GM23338 (cell line): ENCODE measurements around the gene SCGB1D4.

Experiments
- CREB1 ChIP-seq: fragments of 250-450 bp; sonication (Bioruptor Pico); IDR thresholded peaks from 2 replicates; pipeline ENCODE4 v1.5.0; 2020; ENCODE audit warnings: low read depth, mild to moderate bottlenecking, moderate library complexity
- EZH2 ChIP-seq: fragments of 200-600 bp; sonication (generic); IDR thresholded peaks from one replicate; pipeline ENCODE4 v1.8.0; 2017; ENCODE audit warnings: antibody characterized with exemption, mild to moderate bottlenecking, low read depth; ENCODE audit not compliant: unreplicated experiment
- EZH2phosphoT487 ChIP-seq: fragments of 200-600 bp; sonication (generic); IDR thresholded peaks from one replicate; pipeline ENCODE4 v1.8.1; 2018; ENCODE audit warnings: antibody characterized with exemption; ENCODE audit not compliant: unreplicated experiment
- JUNB ChIP-seq: IDR thresholded peaks from one replicate; pipeline ENCODE4 v1.6.1; 2016; ENCODE audit warnings: antibody characterized with exemption; ENCODE audit not compliant: unreplicated experiment
- NANOG ChIP-seq: IDR thresholded peaks from 2 replicates; pipeline ENCODE4 v1.6.1; 2016; ENCODE audit warnings: antibody characterized with exemption, borderline replicate concordance
- POLR2AphosphoS5 ChIP-seq: IDR thresholded peaks from 2 replicates; pipeline ENCODE4 v1.6.1; 2016; ENCODE audit warnings: antibody characterized with exemption, low read depth
- TF ChIP-seq, protein P1 (sequence below), 2 experiments: fragments of 200-600 bp in 1 of 2; sonication (generic) in 1 of 2; conservative IDR thresholded peaks; 2 replicates each; pipeline versions ENCODE4 v1.5.1 to v1.6.1; 2016 to 2017; ENCODE audit warnings: antibody characterized with exemption in 2 of 2, low read depth in 2 of 2, mild to moderate bottlenecking in 2 of 2, moderate library complexity in 1 of 2
- TF ChIP-seq, protein P2 (sequence below): IDR thresholded peaks from one replicate; pipeline ENCODE4 v1.6.1; 2018; ENCODE audit warnings: antibody characterized with exemption; ENCODE audit not compliant: unreplicated experiment
- TF ChIP-seq, protein P3 (sequence below): IDR thresholded peaks from 2 replicates; pipeline ENCODE4 v1.6.1; 2016; ENCODE audit warnings: antibody characterized with exemption

DNA sequence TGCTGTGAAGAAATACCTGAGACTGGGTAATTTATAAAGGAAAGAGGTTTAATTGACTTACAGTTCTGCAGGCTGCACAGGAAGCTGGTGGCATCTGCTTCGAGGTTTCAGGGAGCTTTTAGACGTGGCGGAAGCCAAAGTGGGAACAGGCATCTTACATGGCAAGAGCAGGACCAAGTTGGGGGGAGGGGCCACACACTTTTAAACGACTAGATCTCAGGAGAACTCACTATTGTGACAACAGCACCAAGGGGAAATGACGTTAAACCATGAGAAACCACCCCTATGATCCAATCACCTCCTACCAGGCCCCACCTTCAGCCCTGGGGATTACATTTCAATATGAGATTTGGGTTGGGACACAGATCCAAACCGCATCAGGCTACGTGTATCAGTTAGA lies 11.1 kb upstream of the SCGB1D4 start:
- TF ChIP-seq, protein P1, sequence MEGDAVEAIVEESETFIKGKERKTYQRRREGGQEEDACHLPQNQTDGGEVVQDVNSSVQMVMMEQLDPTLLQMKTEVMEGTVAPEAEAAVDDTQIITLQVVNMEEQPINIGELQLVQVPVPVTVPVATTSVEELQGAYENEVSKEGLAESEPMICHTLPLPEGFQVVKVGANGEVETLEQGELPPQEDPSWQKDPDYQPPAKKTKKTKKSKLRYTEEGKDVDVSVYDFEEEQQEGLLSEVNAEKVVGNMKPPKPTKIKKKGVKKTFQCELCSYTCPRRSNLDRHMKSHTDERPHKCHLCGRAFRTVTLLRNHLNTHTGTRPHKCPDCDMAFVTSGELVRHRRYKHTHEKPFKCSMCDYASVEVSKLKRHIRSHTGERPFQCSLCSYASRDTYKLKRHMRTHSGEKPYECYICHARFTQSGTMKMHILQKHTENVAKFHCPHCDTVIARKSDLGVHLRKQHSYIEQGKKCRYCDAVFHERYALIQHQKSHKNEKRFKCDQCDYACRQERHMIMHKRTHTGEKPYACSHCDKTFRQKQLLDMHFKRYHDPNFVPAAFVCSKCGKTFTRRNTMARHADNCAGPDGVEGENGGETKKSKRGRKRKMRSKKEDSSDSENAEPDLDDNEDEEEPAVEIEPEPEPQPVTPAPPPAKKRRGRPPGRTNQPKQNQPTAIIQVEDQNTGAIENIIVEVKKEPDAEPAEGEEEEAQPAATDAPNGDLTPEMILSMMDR (conservative IDR thresholded peaks at IDR 0.05; ENCODE audit: low read depth in 2 of 2), result no peak
- TF ChIP-seq, protein P2, sequence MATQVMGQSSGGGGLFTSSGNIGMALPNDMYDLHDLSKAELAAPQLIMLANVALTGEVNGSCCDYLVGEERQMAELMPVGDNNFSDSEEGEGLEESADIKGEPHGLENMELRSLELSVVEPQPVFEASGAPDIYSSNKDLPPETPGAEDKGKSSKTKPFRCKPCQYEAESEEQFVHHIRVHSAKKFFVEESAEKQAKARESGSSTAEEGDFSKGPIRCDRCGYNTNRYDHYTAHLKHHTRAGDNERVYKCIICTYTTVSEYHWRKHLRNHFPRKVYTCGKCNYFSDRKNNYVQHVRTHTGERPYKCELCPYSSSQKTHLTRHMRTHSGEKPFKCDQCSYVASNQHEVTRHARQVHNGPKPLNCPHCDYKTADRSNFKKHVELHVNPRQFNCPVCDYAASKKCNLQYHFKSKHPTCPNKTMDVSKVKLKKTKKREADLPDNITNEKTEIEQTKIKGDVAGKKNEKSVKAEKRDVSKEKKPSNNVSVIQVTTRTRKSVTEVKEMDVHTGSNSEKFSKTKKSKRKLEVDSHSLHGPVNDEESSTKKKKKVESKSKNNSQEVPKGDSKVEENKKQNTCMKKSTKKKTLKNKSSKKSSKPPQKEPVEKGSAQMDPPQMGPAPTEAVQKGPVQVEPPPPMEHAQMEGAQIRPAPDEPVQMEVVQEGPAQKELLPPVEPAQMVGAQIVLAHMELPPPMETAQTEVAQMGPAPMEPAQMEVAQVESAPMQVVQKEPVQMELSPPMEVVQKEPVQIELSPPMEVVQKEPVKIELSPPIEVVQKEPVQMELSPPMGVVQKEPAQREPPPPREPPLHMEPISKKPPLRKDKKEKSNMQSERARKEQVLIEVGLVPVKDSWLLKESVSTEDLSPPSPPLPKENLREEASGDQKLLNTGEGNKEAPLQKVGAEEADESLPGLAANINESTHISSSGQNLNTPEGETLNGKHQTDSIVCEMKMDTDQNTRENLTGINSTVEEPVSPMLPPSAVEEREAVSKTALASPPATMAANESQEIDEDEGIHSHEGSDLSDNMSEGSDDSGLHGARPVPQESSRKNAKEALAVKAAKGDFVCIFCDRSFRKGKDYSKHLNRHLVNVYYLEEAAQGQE, result no peak
- no peak for TF ChIP-seq POLR2AphosphoS5
- no peak for TF ChIP-seq CREB1 (CRISPR knock-in tag)
- no peak for TF ChIP-seq EZH2
- TF ChIP-seq, protein P3, sequence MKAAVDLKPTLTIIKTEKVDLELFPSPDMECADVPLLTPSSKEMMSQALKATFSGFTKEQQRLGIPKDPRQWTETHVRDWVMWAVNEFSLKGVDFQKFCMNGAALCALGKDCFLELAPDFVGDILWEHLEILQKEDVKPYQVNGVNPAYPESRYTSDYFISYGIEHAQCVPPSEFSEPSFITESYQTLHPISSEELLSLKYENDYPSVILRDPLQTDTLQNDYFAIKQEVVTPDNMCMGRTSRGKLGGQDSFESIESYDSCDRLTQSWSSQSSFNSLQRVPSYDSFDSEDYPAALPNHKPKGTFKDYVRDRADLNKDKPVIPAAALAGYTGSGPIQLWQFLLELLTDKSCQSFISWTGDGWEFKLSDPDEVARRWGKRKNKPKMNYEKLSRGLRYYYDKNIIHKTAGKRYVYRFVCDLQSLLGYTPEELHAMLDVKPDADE, result no peak
- TF ChIP-seq EZH2phosphoT487, result no peak
- no peak for TF ChIP-seq NANOG
- no peak for TF ChIP-seq JUNB
